Adipose tissue (tissue), 3 donors: ENCODE measurements around the gene PYDC2. TPM values are rescaled to one million over a fixed set of nuclear protein-coding genes. Genes with fewer than 3 reads are reported as not detected.
"Not testable (repeated sequence)": the region's sequence is repeated elsewhere in the genome, so short reads cannot be mapped to it uniquely, and the experiment has no call there.

Experiments used
- H3K27ac ChIP-seq: one replicate; pipeline ENCODE4 v1.5.1; 2013; ENCODE audit warnings: low read depth, low read length
- WGBS, 3 donors: extraction: QIAGEN DNeasy Blood & Tissue Kit; methylation state at CpG; one replicate each; pipeline ENCODE4 v1.1.7; 2013; 5-methylcytosine and 5-hydroxymethylcytosine counted together
- polyA plus RNA-seq, 3 donors: library from polyadenylated mRNA; stranded (reverse); fragments of 200-250 nt; gene quantifications; one replicate each; pipeline ENCODE4 v1.2.3, GENCODE V29; 2013
- donor health status: healthy with polysubstance abuse.
- donor health status: Bipolar disorder and iron deficiency.
- donor health status: healthy.

PYDC2 gene
- polyA plus RNA-seq, 3 donors: not detected

DNA sequence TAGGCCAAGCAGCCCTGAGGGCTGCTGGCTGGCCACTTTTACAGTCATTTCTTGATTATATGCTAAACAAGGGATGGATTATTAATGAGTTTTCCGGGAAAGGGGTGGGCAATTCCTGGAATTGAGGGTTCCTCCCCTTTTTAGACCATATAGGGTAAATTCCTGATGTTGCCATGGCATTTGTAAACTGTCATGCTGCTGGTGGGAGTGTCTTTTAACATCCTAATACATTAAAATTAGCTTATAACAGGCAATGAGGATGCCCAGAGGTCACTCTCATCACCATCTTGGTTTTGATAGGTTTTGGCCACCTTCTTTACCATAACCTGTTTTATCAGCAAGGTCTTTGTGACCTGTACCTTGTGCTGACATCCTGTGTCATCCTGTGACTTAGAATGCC, 11.7 kb upstream of the PYDC2 start:
- WGBS, 3 donors: 0 to 62% (median 2%) methylated on average over 1 of the region's 1 CpG
- H3K27ac ChIP-seq: no peak overlapping the region

DNA sequence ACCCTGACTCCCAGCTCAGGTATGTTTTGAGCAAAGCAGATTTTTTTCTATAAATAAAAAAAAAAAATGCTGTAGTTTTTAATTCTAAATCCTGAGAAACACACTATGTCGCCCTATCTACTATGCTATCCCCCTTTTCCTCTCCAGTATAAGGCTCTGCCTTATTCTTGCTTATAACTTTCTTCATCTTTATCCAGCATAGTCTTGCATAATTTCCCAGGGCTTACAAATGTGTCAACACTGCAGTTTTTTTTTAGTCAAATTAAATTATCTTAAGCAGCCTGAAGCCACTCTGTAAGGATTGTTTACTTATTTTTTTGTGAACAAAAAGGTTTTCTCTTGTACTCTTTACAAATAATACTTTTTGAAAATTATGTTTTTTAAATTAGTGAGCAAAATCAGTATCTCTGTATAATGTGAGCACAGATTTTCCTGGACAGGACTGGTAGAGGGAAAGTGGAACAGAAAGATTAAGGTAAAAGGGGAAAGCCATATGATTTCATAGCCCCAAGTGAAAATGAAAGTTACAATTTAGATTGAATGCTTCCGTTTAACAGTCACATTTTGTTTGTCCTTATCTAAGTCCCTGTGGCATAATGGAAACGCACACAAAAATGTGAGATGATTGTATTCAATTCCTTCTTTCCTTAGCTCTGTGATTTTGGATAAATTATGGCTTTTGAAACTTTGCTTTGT, 5.6 kb upstream of the PYDC2 start:
- no peak overlapping the region for H3K27ac ChIP-seq
- WGBS, 3 donors: 21 to 24% (median 21%) methylated on average over 3 of the region's 3 CpGs

DNA sequence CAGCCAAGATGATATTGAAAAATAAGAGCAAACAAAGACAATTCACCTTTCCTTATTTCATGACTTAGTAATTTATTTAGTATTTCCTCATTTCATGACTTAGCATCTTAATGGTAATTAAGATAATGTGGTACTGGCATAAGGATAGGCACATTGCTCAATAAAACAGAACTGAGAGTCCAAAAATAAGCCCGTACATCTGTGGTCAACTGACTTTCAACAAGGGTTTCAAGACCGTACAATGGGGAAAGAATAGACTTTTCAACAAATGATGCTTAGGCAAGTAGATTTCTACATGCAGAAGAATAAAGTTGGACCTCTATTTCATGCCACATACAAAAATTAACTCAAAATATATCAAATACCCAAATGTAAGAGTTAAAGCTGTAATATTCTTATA, 603 bp upstream of the PYDC2 start:
- WGBS, 3 donors: 86 to 93% (median 89%) methylated on average over 2 of the region's 2 CpGs
- H3K27ac ChIP-seq: no peak overlapping the region

DNA sequence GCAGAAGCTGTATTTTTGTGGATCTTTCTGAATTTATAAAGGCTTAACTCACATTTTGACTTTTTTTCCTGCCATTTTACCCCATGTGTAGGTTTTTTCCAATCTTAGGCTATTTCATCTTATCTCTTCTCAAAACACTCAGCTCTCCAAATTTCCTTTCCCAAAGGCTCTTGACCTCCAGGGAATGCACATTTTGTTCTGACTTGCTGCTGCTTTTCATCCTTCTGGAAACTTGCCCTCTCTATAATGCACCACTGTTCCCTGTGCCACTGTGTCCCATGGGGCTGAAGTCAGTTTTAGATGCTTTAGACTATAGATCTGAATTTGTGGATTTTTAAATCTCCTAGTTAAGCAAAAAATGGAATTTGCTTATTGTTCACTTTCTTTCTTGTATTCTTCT, 9.1 kb downstream of the PYDC2 start:
- H3K27ac ChIP-seq: no peak overlapping the region

DNA sequence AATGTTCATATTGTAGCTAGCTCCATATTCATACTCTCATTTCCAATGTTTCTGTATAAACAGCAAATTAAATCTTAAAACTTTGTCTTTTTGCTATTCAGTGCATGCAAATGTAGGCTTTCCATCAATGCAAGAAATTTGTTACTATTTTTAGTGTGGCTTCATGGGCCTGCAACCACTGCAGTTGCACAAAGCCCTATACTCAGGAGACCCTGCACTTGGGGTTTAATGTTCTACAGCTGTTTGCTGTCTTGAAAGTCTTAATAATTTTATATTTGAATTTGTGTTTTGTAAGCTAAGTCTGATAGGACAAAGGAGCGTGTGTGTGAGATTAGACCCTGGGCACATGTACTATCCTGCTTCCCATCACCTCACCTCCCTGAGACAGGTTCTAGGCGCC, 9.6 kb downstream of the PYDC2 start:
- H3K27ac ChIP-seq: no peak overlapping the region
- WGBS, 3 donors: 64 to 76% (median 76%) methylated on average over 2 of the region's 2 CpGs

DNA sequence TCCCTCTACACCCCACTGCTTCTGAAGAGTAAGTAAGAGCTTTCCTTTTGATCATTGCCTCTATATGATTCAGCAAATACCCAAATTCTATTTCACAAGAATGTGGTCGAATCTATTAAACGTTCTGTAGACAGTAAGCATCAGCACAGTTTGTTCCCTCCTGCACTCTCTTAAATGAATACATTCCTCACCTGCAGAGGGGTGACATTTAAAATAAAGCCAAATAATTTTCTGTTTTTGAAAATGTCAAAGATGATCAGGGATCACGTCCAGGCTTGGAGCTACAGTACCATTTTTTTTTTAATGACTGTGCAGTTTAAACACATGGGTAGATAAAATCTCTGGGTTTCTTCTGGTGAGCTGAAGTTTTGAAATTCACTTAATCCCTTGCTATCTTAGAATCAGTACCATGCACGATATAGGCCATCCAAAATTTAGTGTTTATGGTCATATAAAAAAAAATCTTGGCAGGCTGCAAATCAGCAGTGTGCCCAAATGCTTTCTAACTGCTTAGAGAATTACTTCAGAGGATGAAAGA, 12.8 kb downstream of the PYDC2 start:
- no peak overlapping the region for H3K27ac ChIP-seq
- 57 to 63% (median 59%) methylated on average over 4 of the region's 4 CpGs for WGBS, 3 donors

DNA sequence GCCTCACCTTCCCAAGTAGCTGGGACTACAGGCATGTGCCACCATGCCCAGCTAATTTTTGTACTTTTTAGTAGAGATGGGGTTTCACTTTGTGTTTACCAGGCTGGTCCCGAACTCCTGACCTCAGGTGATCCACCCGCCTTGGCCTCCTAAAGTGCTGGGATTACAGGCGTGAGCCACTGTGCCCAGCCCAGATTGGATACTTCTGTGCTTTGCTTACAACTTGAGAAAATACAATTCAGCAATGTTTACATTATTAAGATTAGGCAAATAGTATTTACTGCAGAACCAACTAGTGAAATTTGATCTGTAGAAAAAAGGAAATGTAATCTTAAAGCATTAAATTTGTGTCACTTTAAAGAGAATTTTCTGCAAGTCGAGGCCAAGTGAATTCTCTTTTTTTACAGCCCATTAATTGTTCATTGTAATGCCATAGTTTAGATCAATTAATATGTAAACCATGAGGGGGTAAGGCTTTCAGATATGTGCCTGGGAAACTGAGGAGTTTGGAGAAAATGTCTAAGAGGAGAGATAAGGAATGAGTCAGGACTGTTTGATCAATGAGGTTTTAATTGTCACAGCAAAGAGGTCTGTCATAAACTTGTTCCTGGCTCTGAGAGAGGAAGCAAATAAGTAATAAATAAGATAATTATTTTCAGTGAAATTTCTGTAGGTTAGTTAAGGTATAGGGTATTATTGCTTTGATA, 15.3 kb downstream of the PYDC2 start:
- WGBS, 3 donors: 49 to 73% (median 73%) methylated on average over 4 of the region's 4 CpGs
- H3K27ac ChIP-seq: no peak overlapping the region

DNA sequence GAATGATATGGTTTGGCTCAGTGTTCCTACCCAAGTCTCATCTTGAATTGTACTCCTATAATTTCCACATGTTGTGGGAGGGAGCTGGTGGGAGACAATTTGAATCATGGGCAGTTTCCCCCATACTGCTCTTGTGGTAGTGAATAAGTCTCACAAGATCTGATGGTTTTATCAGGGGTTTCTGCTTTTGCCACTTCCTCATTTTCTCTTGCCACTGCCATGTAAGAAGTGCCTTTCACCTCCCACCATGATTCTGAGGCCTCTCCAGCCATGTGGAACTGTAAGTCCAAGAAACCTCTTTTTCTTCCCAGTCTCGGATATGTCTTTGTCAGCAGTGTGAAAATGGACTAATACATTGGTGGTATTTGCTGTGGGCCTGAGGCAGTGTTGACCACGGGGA, 23.0 kb downstream of the PYDC2 start:
- H3K27ac ChIP-seq: not testable (repeated sequence)
- WGBS, 3 donors: 64 to 90% (median 81%) methylated on average over 2 of the region's 2 CpGs

DNA sequence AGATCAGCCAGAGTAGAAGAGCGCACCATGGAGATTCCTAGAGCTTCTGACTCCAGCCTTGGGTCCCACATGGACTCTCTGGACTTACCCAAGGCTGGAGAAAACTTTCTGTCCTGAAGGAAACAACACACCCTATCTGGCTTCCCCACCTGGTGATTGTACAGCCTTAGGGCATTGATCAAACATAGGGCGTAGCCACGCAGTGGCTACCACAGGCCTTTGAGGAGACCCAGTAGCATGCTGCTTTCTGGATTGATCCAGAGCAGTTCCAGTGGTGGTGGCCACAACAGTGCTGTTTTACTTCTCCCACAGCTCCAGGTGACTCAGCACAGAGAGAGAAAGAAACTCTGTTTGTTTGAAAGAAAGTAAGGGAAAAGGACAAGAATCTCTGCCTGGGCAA, 23.5 kb downstream of the PYDC2 start:
- 89 to 93% (median 90%) methylated on average over 3 of the region's 3 CpGs for WGBS, 3 donors
- no peak overlapping the region for H3K27ac ChIP-seq

DNA sequence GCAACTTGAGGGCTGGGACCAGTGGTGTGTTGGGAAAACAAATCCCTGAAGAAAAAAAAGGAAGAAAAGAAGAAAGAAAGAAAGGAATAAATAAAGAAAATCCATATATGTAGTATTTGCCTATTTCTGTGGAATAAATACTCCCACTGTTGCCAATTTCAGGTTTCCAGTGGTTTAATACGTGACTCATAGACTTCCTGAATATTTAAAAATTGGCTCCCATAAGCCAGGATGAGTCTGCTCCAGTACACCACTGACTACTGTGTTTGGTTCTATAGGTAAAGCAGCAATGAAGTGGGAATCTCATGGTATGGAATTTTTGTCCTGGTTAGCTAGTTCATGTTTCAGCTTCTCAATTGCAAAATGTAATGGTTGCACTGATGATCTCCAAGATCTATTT, 31.6 kb downstream of the PYDC2 start:
- 47 to 64% (median 58%) methylated on average over 1 of the region's 1 CpG for WGBS, 3 donors
- H3K27ac ChIP-seq: no peak overlapping the region

DNA sequence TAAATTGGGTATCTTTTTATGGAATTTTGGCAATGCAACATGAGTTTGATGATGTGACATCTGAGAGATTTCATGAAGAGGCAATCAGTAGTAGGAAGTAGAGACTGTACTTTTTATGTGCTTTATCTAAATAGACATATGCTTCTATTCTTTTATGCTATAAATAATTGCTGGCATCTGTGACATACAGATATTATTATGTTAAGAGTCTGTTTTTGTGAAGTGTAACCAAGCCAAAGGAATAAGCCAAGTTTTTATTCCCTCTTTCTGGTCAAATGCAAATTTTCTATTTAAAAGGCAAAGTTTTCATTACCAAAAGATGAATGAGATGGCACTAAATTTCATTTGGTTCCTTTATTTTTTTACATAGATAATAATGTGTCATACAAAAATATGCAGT, 32.4 kb downstream of the PYDC2 start:
- H3K27ac ChIP-seq: no peak overlapping the region

DNA sequence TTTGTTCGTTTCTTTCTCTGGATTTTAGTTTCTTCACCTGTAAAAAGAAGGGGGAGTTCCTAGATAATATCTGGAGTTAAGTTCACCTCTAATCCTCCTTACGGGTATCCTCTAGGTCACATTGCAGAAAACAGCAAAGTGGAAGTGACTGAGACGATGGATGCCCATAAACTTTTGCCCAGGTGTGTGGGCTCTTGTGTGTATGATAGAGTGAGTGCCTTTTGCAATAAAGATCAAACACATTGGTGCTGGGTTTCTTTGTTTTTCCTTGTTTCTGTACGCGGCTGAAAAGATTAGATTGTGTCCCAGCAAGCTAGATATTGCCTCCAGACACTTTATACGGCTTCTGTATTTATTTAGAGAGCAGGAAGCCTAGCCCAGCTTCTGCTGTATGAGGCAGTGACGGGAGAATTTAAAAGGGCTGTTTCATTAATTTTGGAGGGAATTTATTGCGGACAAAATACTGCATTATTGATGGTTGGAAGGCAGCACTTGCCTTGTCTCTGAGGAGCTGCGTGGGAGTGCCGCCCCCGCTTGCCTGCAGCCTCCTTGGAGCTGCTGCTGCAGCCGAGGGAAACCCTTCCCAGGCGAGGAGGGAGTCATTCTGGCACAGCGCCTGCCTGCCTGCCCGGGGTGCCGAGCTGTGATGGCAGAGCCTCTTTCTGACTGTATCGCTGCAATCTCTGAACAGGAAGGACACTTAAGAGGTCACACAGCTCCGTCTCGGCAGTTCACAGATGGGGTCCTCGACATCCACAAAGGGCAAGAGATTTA, 38.5 kb downstream of the PYDC2 start:
- 22 to 38% (median 30%) methylated on average over 20 of the region's 20 CpGs for WGBS, 3 donors
- H3K27ac ChIP-seq: no peak overlapping the region

DNA sequence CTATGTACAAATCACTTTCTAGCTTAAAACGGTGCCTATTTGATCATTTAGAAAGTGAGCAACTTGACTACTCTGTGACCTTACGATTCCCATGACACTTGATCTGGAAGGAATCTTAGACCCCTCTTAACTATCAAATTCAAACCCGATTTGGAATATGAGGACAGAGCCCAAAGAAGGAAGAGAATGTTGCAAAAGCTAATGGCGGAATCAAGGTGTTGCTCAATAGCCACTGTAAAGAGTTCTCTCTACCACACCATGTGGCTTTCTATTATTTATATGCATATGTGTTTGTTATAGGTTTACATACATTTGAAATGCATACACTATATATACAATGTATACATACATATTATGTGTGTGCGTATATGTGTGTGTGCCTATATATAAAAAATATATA, 39.9 kb downstream of the PYDC2 start:
- H3K27ac ChIP-seq: no peak overlapping the region
- 79 to 86% (median 82%) methylated on average over 5 of the region's 5 CpGs for WGBS, 3 donors

DNA sequence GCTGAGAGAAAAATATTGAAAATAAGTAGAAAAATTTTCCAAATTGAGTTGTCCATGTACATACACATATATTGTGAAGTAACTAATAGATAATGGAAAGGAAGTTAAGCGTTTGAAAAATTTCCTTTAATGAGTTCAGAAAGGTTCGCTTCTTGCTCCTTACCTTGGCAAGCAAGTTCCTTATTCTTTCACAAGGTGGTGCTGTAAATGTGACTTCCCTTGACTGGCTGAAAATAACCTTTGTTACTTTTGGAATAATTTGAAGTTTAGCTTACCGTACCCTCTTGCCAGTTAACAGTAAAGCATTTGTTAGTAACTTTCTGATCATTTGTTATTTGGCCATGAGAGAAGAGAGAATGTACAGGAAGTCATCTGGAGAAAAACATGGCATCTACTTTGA, 41.6 kb downstream of the PYDC2 start:
- H3K27ac ChIP-seq: no peak overlapping the region
- WGBS, 3 donors: 50 to 56% (median 53%) methylated on average over 3 of the region's 3 CpGs

DNA sequence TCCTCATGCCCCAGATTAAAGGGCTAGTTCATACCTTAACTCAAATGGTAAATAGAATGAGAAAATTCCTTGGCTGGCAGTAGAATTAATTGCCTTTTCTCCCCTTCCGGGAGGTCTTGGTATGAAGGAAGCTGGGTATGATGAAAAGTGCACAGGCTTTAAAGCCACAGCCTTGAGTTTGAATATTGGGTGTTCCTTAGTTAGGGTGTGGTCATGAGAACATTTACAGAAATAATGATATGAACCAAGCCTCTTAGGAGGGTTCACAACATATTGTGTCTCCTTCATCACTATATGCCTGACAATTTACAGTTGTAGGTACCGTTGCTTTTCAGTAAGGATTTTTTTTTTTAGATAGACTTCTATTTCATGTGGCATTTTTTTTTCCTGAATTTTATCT, 48.1 kb downstream of the PYDC2 start:
- H3K27ac ChIP-seq: no peak overlapping the region
- WGBS, 3 donors: 60 to 78% (median 75%) methylated on average over 2 of the region's 2 CpGs

Other genes with a start within 250 kb of the PYDC2 start
- gene CCDC50, start 131.8 kb upstream of the PYDC2 start, polyA plus RNA-seq: 10 to 100 TPM; 20.3 to 67.6 (median 46.1) TPM
- under 1 TPM in 2 of 3 donors, not detected in 1; 0.15 to 0.70 TPM for gene UTS2B, start 130.6 kb upstream of the PYDC2 start, polyA plus RNA-seq